Measurements from ENCODE around the gene OCIAD1. TPM values are rescaled to one million over a fixed set of nuclear protein-coding genes. Genes with fewer than 3 reads are reported as not detected.

OCIAD1 gene
- total and polyA plus RNA-seq, 10 of the 15 experiments (the other 5 are each of a cell fraction or from before 2014, with no cell fraction given): 89.1 to 196 (median 136) TPM

- TF ChIP-seq SIN3A (IDR thresholded peaks at IDR 0.05; ENCODE audit: low read depth, low read length): 0 out of 2 replicates have a peak, but pooled peaks have one; percentile 80
- peak; percentile 29; the same call in 1 of the 2 replicates for TF ChIP-seq NKRF (conservative IDR thresholded peaks at IDR 0.05)
- TF ChIP-seq BHLHE40 (IDR thresholded peaks at IDR 0.05; ENCODE audit: borderline replicate concordance in 1 of 2, low read depth in 2 of 2, low read length in 1 of 2): peak; percentile 27 to 60; a peak in 2 of 4 replicates
- peak; percentile 80; the same call in 1 of the 2 replicates for TF ChIP-seq CBFB (IDR thresholded peaks at IDR 0.05; ENCODE audit: low read depth)
- TF ChIP-seq DPF2 (IDR thresholded peaks at IDR 0.05): peak; percentile 67; the same call in 1 of the 2 replicates
- TF ChIP-seq ATF3 (IDR thresholded peaks at IDR 0.05; ENCODE audit: borderline replicate concordance, extremely low read depth, low read depth, low read length): no peak
- TF ChIP-seq YBX1 (IDR thresholded peaks at IDR 0.05): no peak
- no peak; the same call in 1 of the 2 replicates for TF ChIP-seq RBBP5 (conservative IDR thresholded peaks at IDR 0.05)
- TF ChIP-seq ASH2L (IDR thresholded peaks at IDR 0.05; ENCODE audit: borderline replicate concordance, low read depth): 0 out of 2 replicates have a peak, but pooled peaks have one; percentile 2
- peak; percentile 14 to 39; a peak in 3 of 4 replicates for TF ChIP-seq EP300 (IDR thresholded peaks at IDR 0.05; ENCODE audit: borderline replicate concordance in 1 of 2, control insufficient read depth in 1 of 2, low read depth in 2 of 2, low read length in 2 of 2)
- no peak for TF ChIP-seq ZZZ3 (IDR thresholded peaks at IDR 0.05; ENCODE audit: control insufficient read depth, insufficient read length, low read depth)
- no peak for TF ChIP-seq PAX8 (IDR thresholded peaks at IDR 0.05)
- no peak; the same call in none of the 2 replicates for TF ChIP-seq TAF1 (IDR thresholded peaks at IDR 0.05; ENCODE audit: borderline replicate concordance, low read depth, low read length)
- peak; percentile 92 for TF ChIP-seq CBX5 (IDR thresholded peaks at IDR 0.05; ENCODE audit: low read depth)
- peak; percentile 95 for TF ChIP-seq YY1 (IDR thresholded peaks at IDR 0.05; ENCODE audit: low read depth, low read length)
- no peak for TF ChIP-seq ZBTB33 (IDR thresholded peaks at IDR 0.05)
- peak; percentile 44; the same call in 1 of the 2 replicates for TF ChIP-seq NFIC (IDR thresholded peaks at IDR 0.05; ENCODE audit: low read depth, low read length)
- no peak for TF ChIP-seq ZNF592 (IDR thresholded peaks at IDR 0.05)
- no peak for TF ChIP-seq E2F4 (IDR thresholded peaks at IDR 0.05; ENCODE audit: low read depth, low read length)
These were observed at the start of gene OCIAD1 (continued) for GRCh38 chr4:48830706-48831531.

Data from GM12878 (cell line).